PC-9 (cell line): Measurements from ENCODE around the gene SLC7A5. TPM values are rescaled to one million over a fixed set of nuclear protein-coding genes. Genes with fewer than 3 reads are reported as not detected.
"Not testable (repeated sequence)": the region's sequence is repeated elsewhere in the genome, so short reads cannot be mapped to it uniquely, and the experiment has no call there.

Experiments used
- BruUV-seq: library from RNA; stranded (reverse); fragments of 400-500 nt; replicated peaks from 2 replicates; lab custom pipeline; 2021; lab: Mats Ljungman, UMichigan
- CTCF ChIA-PET: fragments of 300-600 bp; sonication (Branson Sonifier 250); formaldehyde crosslinking; loops from one replicate; lab custom pipeline; 2022; ENCODE audit warnings: antibody characterized with exemption; lab: Charles Lee
- POLR2A ChIA-PET: fragments of 300-600 bp; sonication (Branson Sonifier 250); formaldehyde crosslinking; loops from one replicate; lab custom pipeline; 2022; ENCODE audit warnings: antibody characterized with exemption; ENCODE audit not compliant: unreplicated experiment; lab: Charles Lee
- DNase-seq, 2 experiments: peaks; one replicate each; pipeline versions ENCODE4 v3.0.0 to v3.0.0-alpha.2; 2015 to 2022; ENCODE audit warnings: mixed read lengths in 1 of 2
- H2AFZ ChIP-seq: fragments of 200-600 bp; sonication (generic); 2 replicates; pipeline ENCODE4 v1.8.1; 2017; ENCODE audit warnings: antibody characterized with exemption
- H3F3A ChIP-seq: fragments of 200-600 bp; sonication (generic); 2 replicates; pipeline ENCODE4 v1.8.1; 2017; ENCODE audit warnings: antibody characterized with exemption, mild to moderate bottlenecking, low read depth; ENCODE audit not compliant: insufficient read depth
- H3K27ac ChIP-seq: fragments of 200-600 bp; sonication (generic); 2 replicates; pipeline ENCODE4 v1.6.1; 2016; ENCODE audit warnings: mixed run types
- H3K27me3 ChIP-seq: fragments of 200-600 bp; sonication (generic); 2 replicates; pipeline ENCODE4 v1.6.1; 2016; ENCODE audit warnings: low read depth, mixed run types; ENCODE audit not compliant: insufficient read depth
- H3K36me3 ChIP-seq: fragments of 200-600 bp; sonication (generic); 2 replicates; pipeline ENCODE4 v1.6.1; 2016; ENCODE audit warnings: low read depth, mixed run types
- H3K4me1 ChIP-seq: fragments of 200-600 bp; sonication (generic); replicated peaks from 2 replicates; pipeline ENCODE4 v1.6.1; 2016; ENCODE audit warnings: mixed run types; ENCODE audit not compliant: insufficient read depth
- H3K4me2 ChIP-seq: fragments of 200-600 bp; sonication (generic); 2 replicates; pipeline ENCODE4 v1.6.1; 2017; ENCODE audit warnings: mixed run types
- H3K4me3 ChIP-seq: fragments of 200-600 bp; sonication (generic); 2 replicates; pipeline ENCODE4 v1.6.1; 2016; ENCODE audit warnings: mixed run types
- H3K79me2 ChIP-seq: fragments of 200-600 bp; sonication (generic); 2 replicates; pipeline ENCODE4 v1.6.1; 2017; ENCODE audit warnings: low read depth, mixed run types
- H3K9me2 ChIP-seq: fragments of 200-600 bp; sonication (generic); 2 replicates; pipeline ENCODE4 v1.8.1; 2017; ENCODE audit warnings: mild to moderate bottlenecking; ENCODE audit not compliant: insufficient read depth
- H3K9me3 ChIP-seq: fragments of 200-600 bp; sonication (generic); 2 replicates; pipeline ENCODE4 v1.8.1; 2016; ENCODE audit warnings: low read depth; ENCODE audit not compliant: insufficient read depth
- H4K20me1 ChIP-seq: fragments of 200-600 bp; sonication (generic); 2 replicates; pipeline ENCODE4 v1.8.1; 2017; ENCODE audit not compliant: insufficient read depth
- intact Hi-C: fragments of 100-400 bp; cut with micrococcal nuclease; formaldehyde crosslinking; loops from one replicate; pipeline ENCODE4 v1.10.0; 2022; ENCODE audit not compliant: unreplicated experiment
- total RNA-seq: library from RNA; stranded (reverse); gene quantifications from 2 replicates; pipeline ENCODE4 v1.2.3, GENCODE V29; 2021
- TF ChIP-seq, protein P1 (sequence below): fragments of 200-600 bp; sonication (generic); conservative IDR thresholded peaks from 2 replicates; pipeline ENCODE4 v1.6.1; 2017; ENCODE audit warnings: mixed run types, antibody characterized with exemption, mild to moderate bottlenecking, moderate library complexity

Gene SLC7A5
- total RNA-seq, 1 experiment from 2014 or later = 496 TPM

- H3K36me3 ChIP-seq, H3K9me2 ChIP-seq, CTCF ChIA-PET, H3K9me3 ChIP-seq, H3F3A ChIP-seq, H3K79me2 ChIP-seq, POLR2A ChIA-PET, H4K20me1 ChIP-seq, H2AFZ ChIP-seq, BruUV-seq, H3K27ac ChIP-seq, H3K4me3 ChIP-seq, H3K4me1 ChIP-seq: not testable (repeated sequence)
- DNase-seq = peak; percentile 47 to 90
- Histone ChIP-seq H3K4me2 (0 out of 2 replicates have a peak overlapping the region, but pooled peaks have one; percentile 34), H3K27me3 (peaks cover 15% of the 10 kb centered on the region)
- intact Hi-C loops = loop anchor here (1.0 kb wide), 3 partner anchors 38 to 130 kb away; no protein-coding TSS in a partner anchor
- TF ChIP-seq, protein P1, sequence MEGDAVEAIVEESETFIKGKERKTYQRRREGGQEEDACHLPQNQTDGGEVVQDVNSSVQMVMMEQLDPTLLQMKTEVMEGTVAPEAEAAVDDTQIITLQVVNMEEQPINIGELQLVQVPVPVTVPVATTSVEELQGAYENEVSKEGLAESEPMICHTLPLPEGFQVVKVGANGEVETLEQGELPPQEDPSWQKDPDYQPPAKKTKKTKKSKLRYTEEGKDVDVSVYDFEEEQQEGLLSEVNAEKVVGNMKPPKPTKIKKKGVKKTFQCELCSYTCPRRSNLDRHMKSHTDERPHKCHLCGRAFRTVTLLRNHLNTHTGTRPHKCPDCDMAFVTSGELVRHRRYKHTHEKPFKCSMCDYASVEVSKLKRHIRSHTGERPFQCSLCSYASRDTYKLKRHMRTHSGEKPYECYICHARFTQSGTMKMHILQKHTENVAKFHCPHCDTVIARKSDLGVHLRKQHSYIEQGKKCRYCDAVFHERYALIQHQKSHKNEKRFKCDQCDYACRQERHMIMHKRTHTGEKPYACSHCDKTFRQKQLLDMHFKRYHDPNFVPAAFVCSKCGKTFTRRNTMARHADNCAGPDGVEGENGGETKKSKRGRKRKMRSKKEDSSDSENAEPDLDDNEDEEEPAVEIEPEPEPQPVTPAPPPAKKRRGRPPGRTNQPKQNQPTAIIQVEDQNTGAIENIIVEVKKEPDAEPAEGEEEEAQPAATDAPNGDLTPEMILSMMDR = peak; percentile 93
These were observed 40.1 kb upstream of the SLC7A5 start for GRCh38 chr16:87909203-87909935.

DNA sequence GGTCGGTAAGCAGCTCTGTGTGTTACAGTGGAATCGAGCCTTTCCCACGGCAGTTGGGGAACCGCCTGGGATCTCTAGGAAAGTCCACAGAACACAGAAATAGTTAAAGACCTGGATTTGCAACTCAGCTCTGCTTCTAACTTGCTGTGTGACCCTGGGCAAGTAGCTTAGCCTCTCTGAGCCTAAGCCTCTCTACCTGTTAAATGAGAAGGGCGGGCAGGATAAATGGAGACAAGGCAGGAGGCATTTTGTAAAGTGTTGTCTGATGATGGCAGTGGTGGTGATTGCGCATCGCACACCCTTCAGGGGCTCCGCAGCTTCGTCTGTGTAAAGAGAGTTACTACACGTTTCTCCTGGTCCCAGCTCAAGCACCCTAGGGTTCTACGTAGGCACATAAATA lies 38.8 kb upstream of the SLC7A5 start:
- CTCF ChIA-PET = interaction anchor here (0.6 to 0.7 kb wide), 3 partner anchors 30 to 72 kb away, joined by 3 to 6 read pairs (median 4); no protein-coding TSS in a partner anchor
- H3K9me3 ChIP-seq, H3K4me2 ChIP-seq, POLR2A ChIA-PET, H3K4me3 ChIP-seq, H4K20me1 ChIP-seq, H3K4me1 ChIP-seq, H3F3A ChIP-seq, H2AFZ ChIP-seq, H3K9me2 ChIP-seq, H3K79me2 ChIP-seq, H3K36me3 ChIP-seq, H3K27ac ChIP-seq, BruUV-seq, intact Hi-C loops, DNase-seq: not testable (repeated sequence)
- peaks cover 15% of the 10 kb centered on the region for H3K27me3 ChIP-seq

DNA sequence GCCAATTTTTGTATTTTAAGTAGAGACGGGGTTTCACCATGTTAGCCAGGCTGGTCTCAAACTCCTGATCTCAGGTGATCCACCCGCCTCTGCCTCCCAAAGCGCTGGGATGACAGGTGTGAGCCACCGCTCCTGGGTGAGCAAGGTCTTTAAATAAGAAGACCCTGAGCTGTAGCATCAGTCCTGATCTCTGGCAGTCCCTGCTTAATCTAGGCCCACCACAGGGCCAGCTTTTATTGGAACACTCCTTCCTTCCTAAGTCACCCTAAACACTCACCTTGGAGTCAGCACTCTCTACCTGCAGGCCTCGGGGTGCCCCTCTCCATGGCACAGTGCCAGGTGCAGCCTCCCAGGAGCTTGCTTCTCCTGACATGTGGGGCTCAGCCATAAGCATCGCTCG lies 36.2 kb upstream of the SLC7A5 start:
- intact Hi-C loops, POLR2A ChIA-PET, BruUV-seq: not testable (repeated sequence)

GRCh38 chr16:87904963-87905362 lies 35.7 kb upstream of the SLC7A5 start:
- H3K27me3 ChIP-seq, H3K4me2 ChIP-seq, H3K4me3 ChIP-seq, H4K20me1 ChIP-seq, CTCF ChIA-PET, H3K9me2 ChIP-seq, H2AFZ ChIP-seq, H3K27ac ChIP-seq, H3F3A ChIP-seq, POLR2A ChIA-PET, H3K36me3 ChIP-seq, BruUV-seq, intact Hi-C loops, H3K9me3 ChIP-seq, H3K4me1 ChIP-seq, DNase-seq, H3K79me2 ChIP-seq: not testable (repeated sequence)

More for the DNA sequence above, 36.2 kb upstream of the SLC7A5 start:
- H3K4me3 ChIP-seq, DNase-seq, H2AFZ ChIP-seq, CTCF ChIA-PET, H3K4me2 ChIP-seq, H3F3A ChIP-seq, H3K9me2 ChIP-seq, H3K79me2 ChIP-seq, H3K9me3 ChIP-seq, H4K20me1 ChIP-seq, H3K27ac ChIP-seq, H3K27me3 ChIP-seq, H3K4me1 ChIP-seq, H3K36me3 ChIP-seq: not testable (repeated sequence)

DNA sequence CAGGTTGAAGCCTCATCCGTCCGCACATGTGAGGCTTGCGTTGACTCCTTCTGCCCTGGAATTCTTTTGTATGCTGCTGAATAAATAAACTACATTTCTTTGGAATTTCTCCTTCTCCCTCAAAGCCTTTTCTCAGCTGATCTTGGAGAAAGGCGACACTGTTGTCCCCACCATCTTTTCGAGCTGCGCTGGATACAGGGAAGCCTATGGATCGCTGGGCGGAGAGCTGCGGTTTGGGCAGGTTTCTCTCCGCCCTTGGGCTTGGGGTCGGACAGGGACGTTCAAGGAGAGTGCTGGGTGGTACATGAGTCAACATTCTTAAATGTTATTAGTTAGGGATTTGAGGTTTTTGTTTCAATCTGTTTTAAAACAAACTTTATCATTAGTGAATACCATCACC lies 31.2 kb upstream of the SLC7A5 start:
- POLR2A ChIA-PET, intact Hi-C loops, H3K27me3 ChIP-seq: not testable (repeated sequence)

More for the DNA sequence above, 31.2 kb upstream of the SLC7A5 start:
- CTCF ChIA-PET, H3F3A ChIP-seq, H3K79me2 ChIP-seq, BruUV-seq, H2AFZ ChIP-seq, H3K4me3 ChIP-seq, H3K9me2 ChIP-seq, H3K36me3 ChIP-seq, H3K4me2 ChIP-seq, H3K27ac ChIP-seq, DNase-seq, H3K4me1 ChIP-seq, H4K20me1 ChIP-seq, H3K9me3 ChIP-seq: not testable (repeated sequence)
